Fibroblast of mammary gland (primary cell): ENCODE data around the gene CLDND2.

Experiments
- DNase-seq: peaks from one replicate; pipeline ENCODE4 v3.0.0-alpha.2; 2010; ENCODE audit warnings: low read depth
- H3K4me3 ChIP-seq: 2 replicates; pipeline ENCODE4 v1.5.1; 2011; ENCODE audit warnings: low read depth, mild to moderate bottlenecking, low read length, moderate library complexity; ENCODE audit not compliant: control insufficient read depth
- CTCF ChIP-seq: conservative IDR thresholded peaks from 2 replicates; pipeline ENCODE4 v1.5.1; 2011; ENCODE audit warnings: low read depth, low read length, inconsistent platforms; ENCODE audit not compliant: control insufficient read depth, insufficient read depth

CLDND2 gene

GRCh38 chr19:51317376-51317775 is 51.4 kb downstream of the CLDND2 start:
- no peak for DNase-seq
- H3K4me3 ChIP-seq = no peak overlapping the region
- TF ChIP-seq CTCF = no peak
